ENCODE measurements around the gene PRDM16. TPM values are rescaled to one million over a fixed set of nuclear protein-coding genes. Genes with fewer than 3 reads are reported as not detected.

The PRDM16 gene
- total and polyA plus RNA-seq, 2 of the 13 experiments (the other 11 are each of a cell fraction or from before 2014, with no cell fraction given) = 0.15 to 0.81 TPM

DNA sequence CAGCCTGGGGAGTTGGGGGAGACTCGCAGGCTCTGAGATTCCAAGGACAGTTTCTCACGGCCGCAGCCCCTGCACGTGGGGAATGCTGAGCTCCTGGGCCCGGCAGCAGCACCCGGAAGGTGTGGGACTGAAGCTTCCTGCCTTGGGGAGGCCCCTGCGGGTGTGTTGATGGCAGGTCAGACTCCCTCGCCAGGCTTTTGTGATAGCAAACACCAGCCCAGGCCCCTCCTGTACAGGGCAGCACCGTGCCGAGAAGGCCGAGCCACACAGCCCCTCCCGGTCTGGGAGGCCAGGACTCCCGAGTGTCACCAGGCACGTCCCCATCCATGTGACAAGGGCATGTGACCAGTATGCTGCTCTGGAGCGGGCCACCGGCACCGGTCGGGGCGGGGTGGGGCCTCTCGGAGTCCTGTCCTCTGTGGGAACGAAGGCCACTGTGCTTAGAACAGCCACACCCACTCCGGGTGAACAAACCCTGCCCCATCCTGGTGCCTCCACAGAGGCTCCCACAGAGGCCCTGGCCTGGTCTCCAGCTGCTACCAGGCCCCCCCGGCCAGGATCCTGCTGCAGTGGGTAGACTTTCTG lies 354.3 kb downstream of the PRDM16 start (continued):
- TF ChIP-seq, protein P1, sequence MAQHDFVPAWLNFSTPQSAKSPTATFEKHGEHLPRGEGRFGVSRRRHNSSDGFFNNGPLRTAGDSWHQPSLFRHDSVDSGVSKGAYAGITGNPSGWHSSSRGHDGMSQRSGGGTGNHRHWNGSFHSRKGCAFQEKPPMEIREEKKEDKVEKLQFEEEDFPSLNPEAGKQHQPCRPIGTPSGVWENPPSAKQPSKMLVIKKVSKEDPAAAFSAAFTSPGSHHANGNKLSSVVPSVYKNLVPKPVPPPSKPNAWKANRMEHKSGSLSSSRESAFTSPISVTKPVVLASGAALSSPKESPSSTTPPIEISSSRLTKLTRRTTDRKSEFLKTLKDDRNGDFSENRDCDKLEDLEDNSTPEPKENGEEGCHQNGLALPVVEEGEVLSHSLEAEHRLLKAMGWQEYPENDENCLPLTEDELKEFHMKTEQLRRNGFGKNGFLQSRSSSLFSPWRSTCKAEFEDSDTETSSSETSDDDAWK (CRISPR knock-in tag; IDR thresholded peaks at IDR 0.05) = no peak
- TF ChIP-seq ZNF263 (CRISPR knock-in tag; IDR thresholded peaks at IDR 0.05) (peak; percentile 49; the same call in 1 of the 2 replicates), HNRNPLL (IDR thresholded peaks at IDR 0.05; ENCODE audit: low read depth, low read length, poor library complexity, severe bottlenecking) (peak; percentile 23), FOXM1 (CRISPR knock-in tag; IDR thresholded peaks at IDR 0.05) (no peak), ZNF616 (CRISPR knock-in tag; IDR thresholded peaks at IDR 0.05; ENCODE audit: low read depth) (peak; percentile 70; the same call in 1 of the 2 replicates), HDAC1 (CRISPR knock-in tag; IDR thresholded peaks at IDR 0.05) (peak; percentile 95), ZFX (CRISPR knock-in tag; IDR thresholded peaks at IDR 0.05; ENCODE audit: low read depth) (peak; percentile 95), CHD2 (IDR thresholded peaks at IDR 0.05; ENCODE audit: low read depth, low read length) (no peak), SPEN (CRISPR knock-in tag; IDR thresholded peaks at IDR 0.05; ENCODE audit: low read depth) (peak; percentile 97), SAP130 (CRISPR knock-in tag; IDR thresholded peaks at IDR 0.05; ENCODE audit: low read depth) (peak; percentile 91), BHLHE40 (IDR thresholded peaks at IDR 0.05; ENCODE audit: low read length) (peak; percentile 70; the same call in 1 of the 2 replicates), ZNF629 (CRISPR knock-in tag; conservative IDR thresholded peaks at IDR 0.05) (no peak)
- TF ChIP-seq, protein P2, sequence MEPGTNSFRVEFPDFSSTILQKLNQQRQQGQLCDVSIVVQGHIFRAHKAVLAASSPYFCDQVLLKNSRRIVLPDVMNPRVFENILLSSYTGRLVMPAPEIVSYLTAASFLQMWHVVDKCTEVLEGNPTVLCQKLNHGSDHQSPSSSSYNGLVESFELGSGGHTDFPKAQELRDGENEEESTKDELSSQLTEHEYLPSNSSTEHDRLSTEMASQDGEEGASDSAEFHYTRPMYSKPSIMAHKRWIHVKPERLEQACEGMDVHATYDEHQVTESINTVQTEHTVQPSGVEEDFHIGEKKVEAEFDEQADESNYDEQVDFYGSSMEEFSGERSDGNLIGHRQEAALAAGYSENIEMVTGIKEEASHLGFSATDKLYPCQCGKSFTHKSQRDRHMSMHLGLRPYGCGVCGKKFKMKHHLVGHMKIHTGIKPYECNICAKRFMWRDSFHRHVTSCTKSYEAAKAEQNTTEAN (CRISPR knock-in tag; conservative IDR thresholded peaks at IDR 0.05) = peak; percentile 84
- TF ChIP-seq, protein P3, sequence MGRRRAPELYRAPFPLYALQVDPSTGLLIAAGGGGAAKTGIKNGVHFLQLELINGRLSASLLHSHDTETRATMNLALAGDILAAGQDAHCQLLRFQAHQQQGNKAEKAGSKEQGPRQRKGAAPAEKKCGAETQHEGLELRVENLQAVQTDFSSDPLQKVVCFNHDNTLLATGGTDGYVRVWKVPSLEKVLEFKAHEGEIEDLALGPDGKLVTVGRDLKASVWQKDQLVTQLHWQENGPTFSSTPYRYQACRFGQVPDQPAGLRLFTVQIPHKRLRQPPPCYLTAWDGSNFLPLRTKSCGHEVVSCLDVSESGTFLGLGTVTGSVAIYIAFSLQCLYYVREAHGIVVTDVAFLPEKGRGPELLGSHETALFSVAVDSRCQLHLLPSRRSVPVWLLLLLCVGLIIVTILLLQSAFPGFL (CRISPR knock-in tag; IDR thresholded peaks at IDR 0.05) = no peak
- TF ChIP-seq, protein P4, sequence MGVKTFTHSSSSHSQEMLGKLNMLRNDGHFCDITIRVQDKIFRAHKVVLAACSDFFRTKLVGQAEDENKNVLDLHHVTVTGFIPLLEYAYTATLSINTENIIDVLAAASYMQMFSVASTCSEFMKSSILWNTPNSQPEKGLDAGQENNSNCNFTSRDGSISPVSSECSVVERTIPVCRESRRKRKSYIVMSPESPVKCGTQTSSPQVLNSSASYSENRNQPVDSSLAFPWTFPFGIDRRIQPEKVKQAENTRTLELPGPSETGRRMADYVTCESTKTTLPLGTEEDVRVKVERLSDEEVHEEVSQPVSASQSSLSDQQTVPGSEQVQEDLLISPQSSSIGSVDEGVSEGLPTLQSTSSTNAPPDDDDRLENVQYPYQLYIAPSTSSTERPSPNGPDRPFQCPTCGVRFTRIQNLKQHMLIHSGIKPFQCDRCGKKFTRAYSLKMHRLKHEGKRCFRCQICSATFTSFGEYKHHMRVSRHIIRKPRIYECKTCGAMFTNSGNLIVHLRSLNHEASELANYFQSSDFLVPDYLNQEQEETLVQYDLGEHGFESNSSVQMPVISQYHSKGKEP (CRISPR knock-in tag; IDR thresholded peaks at IDR 0.05) = peak; percentile 49; the same call in 1 of the 2 replicates
- TF ChIP-seq, protein P5, sequence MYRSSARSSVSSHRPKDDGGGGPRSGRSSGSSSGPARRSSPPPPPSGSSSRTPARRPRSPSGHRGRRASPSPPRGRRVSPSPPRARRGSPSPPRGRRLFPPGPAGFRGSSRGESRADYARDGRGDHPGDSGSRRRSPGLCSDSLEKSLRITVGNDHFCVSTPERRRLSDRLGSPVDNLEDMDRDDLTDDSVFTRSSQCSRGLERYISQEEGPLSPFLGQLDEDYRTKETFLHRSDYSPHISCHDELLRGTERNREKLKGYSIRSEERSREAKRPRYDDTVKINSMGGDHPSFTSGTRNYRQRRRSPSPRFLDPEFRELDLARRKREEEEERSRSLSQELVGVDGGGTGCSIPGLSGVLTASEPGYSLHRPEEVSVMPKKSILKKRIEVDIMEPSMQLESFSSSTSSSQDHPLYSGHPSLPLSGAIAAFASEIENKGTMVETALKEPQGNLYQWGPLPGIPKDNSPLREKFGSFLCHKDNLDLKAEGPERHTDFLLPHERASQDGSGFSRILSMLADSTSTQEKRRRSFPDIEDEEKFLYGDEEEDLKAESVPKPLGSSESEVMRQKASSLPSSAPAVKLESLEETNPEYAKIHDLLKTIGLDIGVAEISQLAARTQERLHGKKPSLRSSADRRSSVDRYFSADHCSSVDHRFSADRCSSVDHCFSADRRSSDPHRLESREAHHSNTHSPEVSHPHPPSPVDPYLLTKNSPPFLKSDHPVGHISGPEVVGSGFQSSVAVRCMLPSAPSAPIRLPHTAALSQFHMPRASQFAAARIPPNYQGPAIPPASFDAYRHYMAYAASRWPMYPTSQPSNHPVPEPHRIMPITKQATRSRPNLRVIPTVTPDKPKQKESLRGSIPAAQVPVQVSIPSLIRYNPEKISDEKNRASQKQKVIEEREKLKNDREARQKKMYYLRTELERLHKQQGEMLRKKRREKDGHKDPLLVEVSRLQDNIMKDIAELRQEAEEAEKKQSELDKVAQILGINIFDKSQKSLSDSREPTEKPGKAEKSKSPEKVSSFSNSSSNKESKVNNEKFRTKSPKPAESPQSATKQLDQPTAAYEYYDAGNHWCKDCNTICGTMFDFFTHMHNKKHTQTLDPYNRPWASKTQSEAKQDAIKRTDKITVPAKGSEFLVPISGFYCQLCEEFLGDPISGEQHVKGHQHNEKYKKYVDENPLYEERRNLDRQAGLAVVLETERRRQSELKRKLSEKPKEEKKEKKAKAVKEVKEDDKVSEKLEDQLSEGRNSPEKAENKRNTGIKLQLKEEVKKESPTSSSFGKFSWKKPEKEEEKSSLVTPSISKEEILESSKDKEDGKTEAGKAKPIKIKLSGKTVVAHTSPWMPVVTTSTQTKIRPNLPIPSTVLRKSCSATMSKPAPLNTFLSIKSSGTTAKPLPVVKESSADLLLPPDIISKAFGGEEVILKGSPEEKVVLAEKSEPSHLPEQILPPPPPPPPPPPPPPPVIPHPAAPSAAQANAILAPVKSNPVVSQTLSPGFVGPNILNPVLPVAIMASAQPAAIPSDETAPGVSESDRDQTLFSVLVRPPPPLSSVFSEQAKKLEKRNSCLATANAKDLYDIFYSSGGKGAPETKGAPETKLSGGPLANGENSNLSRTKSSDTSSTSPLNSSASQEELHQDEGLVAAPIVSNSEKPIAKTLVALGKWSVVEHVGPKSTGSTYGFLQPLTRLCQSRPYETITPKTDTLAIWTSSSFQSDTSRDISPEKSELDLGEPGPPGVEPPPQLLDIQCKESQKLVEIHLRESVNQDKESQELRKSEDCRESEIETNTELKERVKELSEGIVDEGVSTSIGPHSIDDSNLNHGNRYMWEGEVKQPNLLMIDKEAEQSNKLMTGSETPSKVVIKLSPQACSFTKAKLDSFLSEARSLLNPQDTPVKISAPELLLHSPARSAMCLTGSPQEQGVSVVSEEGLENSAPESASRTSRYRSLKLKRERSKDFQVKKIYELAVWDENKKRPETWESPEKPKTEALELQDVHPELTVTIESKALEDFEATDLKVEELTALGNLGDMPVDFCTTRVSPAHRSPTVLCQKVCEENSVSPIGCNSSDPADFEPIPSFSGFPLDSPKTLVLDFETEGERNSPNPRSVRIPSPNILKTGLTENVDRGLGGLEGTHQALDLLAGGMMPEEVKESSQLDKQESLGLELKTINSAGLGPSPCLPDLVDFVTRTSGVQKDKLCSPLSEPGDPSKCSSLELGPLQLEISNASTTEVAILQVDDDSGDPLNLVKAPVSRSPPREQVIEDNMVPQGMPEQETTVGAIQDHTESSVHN (CRISPR knock-in tag; IDR thresholded peaks at IDR 0.05) = no peak
